ENCODE results near the gene NIM1K. TPM values are rescaled to one million over a fixed set of nuclear protein-coding genes. Genes with fewer than 3 reads are reported as not detected.

NIM1K gene
- total RNA-seq, 1 donor from 2014 or later = 0.54 TPM

DNA sequence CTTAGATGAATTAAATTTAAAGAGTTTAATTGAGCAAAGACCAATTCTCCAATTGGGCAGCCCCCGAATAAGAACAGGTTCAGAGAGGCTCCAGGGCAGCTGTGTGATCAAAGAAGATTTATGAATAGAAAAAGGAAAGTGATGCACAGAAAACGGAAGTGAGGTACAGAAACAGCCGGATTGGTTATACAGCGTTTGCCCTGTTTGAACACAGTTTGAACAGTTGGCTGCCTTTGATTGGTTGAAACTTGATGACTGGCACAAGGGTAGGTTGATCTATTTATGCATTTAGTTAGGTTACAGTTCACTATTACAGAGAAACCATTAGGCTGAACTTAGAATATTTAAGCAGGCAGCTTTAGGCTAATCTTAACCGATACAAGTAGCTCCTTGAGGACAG is 29.5 kb downstream of the NIM1K start:
- no peak overlapping the region for H3K27ac Mint-ChIP-seq (ENCODE audit: unreplicated experiment)
- no peaks in the 10 kb centered on the region for H3K27me3 ChIP-seq (ENCODE audit: insufficient read depth, low read length)
- H3K36me3 Mint-ChIP-seq (ENCODE audit: low read depth, unreplicated experiment) = no peaks in the 10 kb centered on the region
- no peaks in the 10 kb centered on the region for H3K4me1 Mint-ChIP-seq (ENCODE audit: low read depth, unreplicated experiment)
- no peak for FAIRE-seq
- H3K9me3 ChIP-seq (ENCODE audit: insufficient read depth, low read depth, low read length) = no peaks in the 10 kb centered on the region
- no peaks in the 10 kb centered on the region for H4K20me1 ChIP-seq (ENCODE audit: insufficient read depth, low read length)
- H3K4me3 Mint-ChIP-seq (ENCODE audit: unreplicated experiment) = no peak overlapping the region
- peaks cover 2% of the 10 kb centered on the region for H3K9me3 Mint-ChIP-seq (ENCODE audit: unreplicated experiment)
- H3K79me2 ChIP-seq (ENCODE audit: insufficient read depth, low read length) = no peaks in the 10 kb centered on the region
- H3K4me2 ChIP-seq (ENCODE audit: low read length) = no peak overlapping the region
- no peaks in the 10 kb centered on the region for H3K27me3 Mint-ChIP-seq (ENCODE audit: low read depth, unreplicated experiment)
- DNase-seq (ENCODE audit: low read depth) = no peak
- H2AFZ ChIP-seq (ENCODE audit: low read depth, low read length) = no peak overlapping the region
- H3K4me3 ChIP-seq (ENCODE audit: insufficient read depth, low read depth, low read length) = no peak overlapping the region
- H3K27ac ChIP-seq (ENCODE audit: low read depth, low read length) = no peak overlapping the region
- TF ChIP-seq CTCF (IDR thresholded peaks at IDR 0.05; ENCODE audit: insufficient read depth, low read depth, low read length) (no peak), EZH2 (IDR thresholded peaks at IDR 0.05; ENCODE audit: insufficient read depth, low read length) (no peak)
- no peaks in the 10 kb centered on the region for H3K4me1 ChIP-seq (ENCODE audit: insufficient read depth, low read length)
- H3K36me3 ChIP-seq (ENCODE audit: insufficient read depth, low read length) = no peaks in the 10 kb centered on the region
- H3K9ac ChIP-seq (ENCODE audit: low read length) = no peak overlapping the region

- H3K9ac ChIP-seq (ENCODE audit: low read length) = no peak overlapping the region
- no peaks in the 10 kb centered on the region for H3K79me2 ChIP-seq (ENCODE audit: insufficient read depth, low read length)
- H2AFZ ChIP-seq (ENCODE audit: low read depth, low read length) = no peak overlapping the region
- H3K4me2 ChIP-seq (ENCODE audit: low read length) = no peak overlapping the region
- FAIRE-seq (no peak), DNase-seq (ENCODE audit: low read depth) (no peak)
- Mint-ChIP-seq H3K27ac (ENCODE audit: unreplicated experiment) (no peak overlapping the region), H3K36me3 (ENCODE audit: low read depth, unreplicated experiment) (no peaks in the 10 kb centered on the region), H3K4me1 (ENCODE audit: low read depth, unreplicated experiment) (no peaks in the 10 kb centered on the region), H3K27me3 (ENCODE audit: low read depth, unreplicated experiment) (no peaks in the 10 kb centered on the region), H3K4me3 (ENCODE audit: unreplicated experiment) (no peak overlapping the region), H3K9me3 (ENCODE audit: unreplicated experiment) (no peaks in the 10 kb centered on the region)
- H4K20me1 ChIP-seq (ENCODE audit: insufficient read depth, low read length) = no peaks in the 10 kb centered on the region
- no peak overlapping the region for H3K4me3 ChIP-seq (ENCODE audit: insufficient read depth, low read depth, low read length)
- no peaks in the 10 kb centered on the region for H3K27me3 ChIP-seq (ENCODE audit: insufficient read depth, low read length)
- H3K36me3 ChIP-seq (ENCODE audit: insufficient read depth, low read length) = no peaks in the 10 kb centered on the region
- no peaks in the 10 kb centered on the region for H3K9me3 ChIP-seq (ENCODE audit: insufficient read depth, low read depth, low read length)
- no peaks in the 10 kb centered on the region for H3K4me1 ChIP-seq (ENCODE audit: insufficient read depth, low read length)
- H3K27ac ChIP-seq (ENCODE audit: low read depth, low read length) = no peak overlapping the region
- TF ChIP-seq EZH2 (IDR thresholded peaks at IDR 0.05; ENCODE audit: insufficient read depth, low read length) = no peak
- TF ChIP-seq CTCF (IDR thresholded peaks at IDR 0.05; ENCODE audit: insufficient read depth, low read depth, low read length) = no peak
Observed at GRCh38 chr5:43225649-43226245, 33.7 kb downstream of the NIM1K start.

- H3K27me3 Mint-ChIP-seq (ENCODE audit: low read depth, unreplicated experiment) = no peaks in the 10 kb centered on the region
- Histone ChIP-seq H3K79me2 (ENCODE audit: insufficient read depth, low read length) (no peaks in the 10 kb centered on the region), H3K9ac (ENCODE audit: low read length) (no peak overlapping the region), H3K27me3 (ENCODE audit: insufficient read depth, low read length) (no peaks in the 10 kb centered on the region), H3K4me1 (ENCODE audit: insufficient read depth, low read length) (no peaks in the 10 kb centered on the region), H3K27ac (ENCODE audit: low read depth, low read length) (no peak overlapping the region), H4K20me1 (ENCODE audit: insufficient read depth, low read length) (no peaks in the 10 kb centered on the region), H3K4me3 (ENCODE audit: insufficient read depth, low read depth, low read length) (no peak overlapping the region), H2AFZ (ENCODE audit: low read depth, low read length) (no peak overlapping the region), H3K9me3 (ENCODE audit: insufficient read depth, low read depth, low read length) (no peaks in the 10 kb centered on the region), H3K36me3 (ENCODE audit: insufficient read depth, low read length) (no peaks in the 10 kb centered on the region), H3K4me2 (ENCODE audit: low read length) (no peak overlapping the region)
- no peaks in the 10 kb centered on the region for H3K36me3 Mint-ChIP-seq (ENCODE audit: low read depth, unreplicated experiment)
- no peak overlapping the region for H3K27ac Mint-ChIP-seq (ENCODE audit: unreplicated experiment)
- H3K9me3 Mint-ChIP-seq (ENCODE audit: unreplicated experiment) = no peaks in the 10 kb centered on the region
- FAIRE-seq = no peak
- no peak overlapping the region for H3K4me3 Mint-ChIP-seq (ENCODE audit: unreplicated experiment)
- no peaks in the 10 kb centered on the region for H3K4me1 Mint-ChIP-seq (ENCODE audit: low read depth, unreplicated experiment)
- DNase-seq (ENCODE audit: low read depth) = peak; percentile 36
- TF ChIP-seq EZH2 (IDR thresholded peaks at IDR 0.05; ENCODE audit: insufficient read depth, low read length) (no peak), CTCF (IDR thresholded peaks at IDR 0.05; ENCODE audit: insufficient read depth, low read depth, low read length) (peak; percentile 51)
Observed at GRCh38 chr5:43227655-43228054, 35.6 kb downstream of the NIM1K start.

All from astrocyte (in vitro differentiated cells and primary cell).